Endothelial cell of umbilical vein (primary cell): ENCODE data around the gene TEAD3. TPM values are rescaled to one million over a fixed set of nuclear protein-coding genes. Genes with fewer than 3 reads are reported as not detected.

Experiments used
- BruUV-seq: library from RNA; stranded (reverse); fragments of 400-500 nt; replicated peaks from 2 replicates; lab custom pipeline; 2021; lab: Mats Ljungman, UMichigan
- CTCF ChIA-PET: fragments of 300-600, 350-600 bp; sonication (Branson Sonifier 250); formaldehyde crosslinking; loops from one replicate; lab custom pipeline; 2021; ENCODE audit warnings: antibody characterized with exemption, inconsistent platforms; lab: Charles Lee
- POLR2A ChIA-PET: fragments of 300-600, 350-600 bp; sonication (Branson Sonifier 250); formaldehyde crosslinking; loops from one replicate; lab custom pipeline; 2021; ENCODE audit warnings: antibody characterized with exemption, inconsistent platforms; lab: Charles Lee
- DNase-seq: peaks from one replicate; pipeline ENCODE4 v3.0.0-alpha.2; 2011; ENCODE audit warnings: low read depth, low spot score
- FAIRE-seq: peaks from 2 replicates; lab custom pipeline; 2011; peaks lifted over from hg19 to GRCh38; lab: Jason Lieb, UNC
- H2AFZ ChIP-seq: 2 replicates; pipeline ENCODE4 v1.6.0; 2012; ENCODE audit warnings: low read depth, low read length, control low read depth, inconsistent platforms
- H3K27ac ChIP-seq: 2 replicates; pipeline ENCODE4 v1.5.1; 2011; ENCODE audit warnings: low read depth, mild to moderate bottlenecking, control low read depth, low read length, moderate library complexity; ENCODE audit not compliant: insufficient read depth
- H3K27me3 ChIP-seq, 2 experiments: 2 replicates each; pipeline versions ENCODE4 v1.6.0 to v1.6.1; 2011; ENCODE audit warnings: low read length in 2 of 2, mixed read lengths in 1 of 2; ENCODE audit not compliant: control insufficient read depth in 2 of 2, insufficient read depth in 2 of 2
- H3K36me3 ChIP-seq, 2 experiments: 2 replicates in 1 of 2; 3 replicates in 1 of 2; pipeline ENCODE4 v1.5.1; 2011; ENCODE audit warnings: low read length in 2 of 2, mild to moderate bottlenecking in 1 of 2, moderate library complexity in 1 of 2; ENCODE audit not compliant: control insufficient read depth in 2 of 2, insufficient read depth in 2 of 2; ENCODE audit errors: extremely low read depth in 1 of 2
- H3K4me1 ChIP-seq: 3 replicates; pipeline ENCODE4 v1.5.1; 2011; ENCODE audit warnings: mild to moderate bottlenecking, low read length; ENCODE audit not compliant: control insufficient read depth, insufficient read depth; ENCODE audit errors: extremely low read depth
- H3K4me2 ChIP-seq: 2 replicates; pipeline ENCODE4 v1.6.1; 2011; ENCODE audit warnings: low read length, control low read depth, mixed read lengths; ENCODE audit not compliant: insufficient read depth
- H3K4me3 ChIP-seq, 3 experiments: fragments of 200-600 bp in 1 of 3; sonication (generic), shearing (Covaris generic) in 1 of 3; replicated peaks in 1 of 3; 2 replicates each; pipeline ENCODE4 v1.5.1; 2011 to 2016; ENCODE audit warnings: control low read depth in 3 of 3, low read length in 3 of 3, mild to moderate bottlenecking in 2 of 3, inconsistent platforms in 1 of 3, low read depth in 1 of 3, moderate library complexity in 1 of 3; ENCODE audit not compliant: insufficient read depth in 1 of 3
- H3K79me2 ChIP-seq: 2 replicates; pipeline ENCODE4 v1.6.0; 2012; ENCODE audit warnings: low read length, inconsistent platforms; ENCODE audit not compliant: control insufficient read depth, insufficient read depth
- H3K9ac ChIP-seq: replicated peaks from 2 replicates; pipeline ENCODE3; 2011; ENCODE audit warnings: low read length, control low read depth; ENCODE audit not compliant: insufficient read depth; ENCODE audit errors: extremely low read depth
- H3K9me1 ChIP-seq: replicated peaks from 3 replicates; pipeline ENCODE4 v1.6.0; 2011; ENCODE audit warnings: mild to moderate bottlenecking, low read length; ENCODE audit not compliant: control insufficient read depth, insufficient read depth; ENCODE audit errors: extremely low read depth
- H3K9me3 ChIP-seq: replicated peaks from 2 replicates; pipeline ENCODE4 v1.5.1; 2012; ENCODE audit warnings: low read length, inconsistent platforms; ENCODE audit not compliant: control insufficient read depth, insufficient read depth
- H4K20me1 ChIP-seq: replicated peaks from 2 replicates; pipeline ENCODE3; 2011; ENCODE audit warnings: mild to moderate bottlenecking, low read length; ENCODE audit not compliant: control insufficient read depth, insufficient read depth; ENCODE audit errors: extremely low read depth
- CTCF ChIP-seq, 2 donors: IDR thresholded peaks; 1 replicate in 1 of 2; 2 replicates in 1 of 2; pipeline ENCODE4 v1.5.1; 2011; ENCODE audit warnings: low read length in 2 of 2, mild to moderate bottlenecking in 2 of 2, moderate library complexity in 2 of 2, control low read depth in 1 of 2, inconsistent platforms in 1 of 2, low read depth in 1 of 2; ENCODE audit not compliant: insufficient read depth in 1 of 2; ENCODE audit errors: extremely low read depth in 1 of 2
- EZH2 ChIP-seq: IDR thresholded peaks from 2 replicates; pipeline ENCODE4 v1.6.1; 2012; ENCODE audit warnings: borderline replicate concordance, low read depth, mild to moderate bottlenecking, moderate library complexity, low read length, inconsistent platforms; ENCODE audit not compliant: severe bottlenecking
- FOS ChIP-seq: IDR thresholded peaks from 2 replicates; pipeline ENCODE4 v1.6.1; 2011; ENCODE audit warnings: mild to moderate bottlenecking, low read length, moderate library complexity, borderline replicate concordance; ENCODE audit not compliant: insufficient read depth
- GATA2 ChIP-seq: IDR thresholded peaks from 2 replicates; pipeline ENCODE4 v1.7.0; 2011; ENCODE audit warnings: low read depth, mild to moderate bottlenecking, moderate library complexity, mixed read lengths, low read length; ENCODE audit not compliant: insufficient read length, insufficient read depth
- JUN ChIP-seq: IDR thresholded peaks from 2 replicates; pipeline ENCODE4 v1.6.1; 2011; ENCODE audit warnings: borderline replicate concordance, low read depth; ENCODE audit not compliant: insufficient read length, insufficient read depth
- MAX ChIP-seq: IDR thresholded peaks from 2 replicates; pipeline ENCODE4 v1.6.1; 2011; ENCODE audit not compliant: insufficient read depth, insufficient read length
- MYC ChIP-seq: IDR thresholded peaks from one replicate; pipeline ENCODE4 v1.6.1; 2011; ENCODE audit warnings: mild to moderate bottlenecking, low read depth, low read length
- POLR2A ChIP-seq: IDR thresholded peaks from 2 replicates; pipeline ENCODE4 v1.6.1; 2012; ENCODE audit warnings: low read depth, mild to moderate bottlenecking, control low read depth, low read length
- POLR2AphosphoS5 ChIP-seq: IDR thresholded peaks from 2 replicates; pipeline ENCODE4 v1.6.1; 2012; ENCODE audit warnings: low read depth, mild to moderate bottlenecking, control low read depth, low read length, moderate library complexity; ENCODE audit not compliant: insufficient read depth
- dilution Hi-C: fragments of 300-500 bp; cut with MboI; formaldehyde crosslinking; loops from one replicate; pipeline ENCODE4 v1.15.0; 2019; ENCODE audit warnings: low sequenced_read_pairs; ENCODE audit not compliant: extremely low pct_ligation_motif_present
- intact Hi-C: fragments of 100-400 bp; cut with micrococcal nuclease; formaldehyde crosslinking; loops from one replicate; pipeline ENCODE4 v1.10.0; 2022
- polyA plus RNA-seq, 4 experiments: library from polyadenylated mRNA; depleted of rRNA in 3 of 4; stranded (reverse) in 3 of 4; unstranded in 1 of 4; fragments of >200 nt; gene quantifications; 2 replicates each; pipeline versions ENCODE4 v1.2.1 to v1.2.3, GENCODE V29; 2011 to 2012; ENCODE audit warnings: missing spikeins in 1 of 4
- total RNA-seq: library from RNA; stranded (reverse); gene quantifications from 2 replicates; pipeline ENCODE4 v1.2.3, GENCODE V29; 2021

TEAD3 gene
- total and polyA plus RNA-seq, 2 donors (not counting 3 experiments of a cell fraction or from before 2014, with no cell fraction given): 1.1 to 1.6 TPM

GRCh38 chr6:35432291-35432690 lies 64.6 kb downstream of the TEAD3 start:
- FAIRE-seq: no peak
- ChIA-PET CTCF (interaction anchor here (0.8 to 5.8 kb wide), 4 partner anchors 9 to 17 kb away, joined by 3 to 29 read pairs (median 4); no protein-coding TSS in a partner anchor), POLR2A (no interaction called here)
- Histone ChIP-seq H3K36me3 (no peaks in the 10 kb centered on the region), H3K27me3 (no peaks in the 10 kb centered on the region), H3K4me1 (peaks cover 18% of the 10 kb centered on the region), H3K4me3 (no peak overlapping the region), H2AFZ (no peak overlapping the region), H4K20me1 (no peaks in the 10 kb centered on the region), H3K79me2 (no peaks in the 10 kb centered on the region), H3K9me1 (no peaks in the 10 kb centered on the region), H3K4me2 (no peak overlapping the region), H3K9ac (no peak overlapping the region), H3K9me3 (peaks cover 2% of the 10 kb centered on the region), H3K27ac (no peak overlapping the region)
- no peak for TF ChIP-seq MYC
- TF ChIP-seq GATA2: no peak
- TF ChIP-seq CTCF (IDR thresholded peaks at IDR 0.05; ENCODE audit: extremely low read depth in 1 of 2, insufficient read depth in 1 of 2, low read depth in 1 of 2, low read length in 2 of 2): no peak
- TF ChIP-seq POLR2AphosphoS5: no peak
- no peak for TF ChIP-seq FOS
- no peak for TF ChIP-seq JUN
- TF ChIP-seq MAX: no peak
- no peak for TF ChIP-seq POLR2A
- TF ChIP-seq EZH2: no peak
- dilution Hi-C loops: no loop called here
- BruUV-seq: no TSS peak
- intact Hi-C loops: no loop called here
- DNase-seq: no peak
